ENCODE data around the gene ACACA. TPM values are rescaled to one million over a fixed set of nuclear protein-coding genes. Genes with fewer than 3 reads are reported as not detected.

The ACACA gene
- total RNA-seq, 6 experiments from 2014 or later, result 37.7 to 43.0 (median 40.7) TPM

- peaks cover 30% of the 10 kb centered on the region for H3K9me3 Mint-ChIP-seq
- H3K4me3 Mint-ChIP-seq, result no peak overlapping the region
- no peak overlapping the region for H3K27ac Mint-ChIP-seq
- H3K27me3 Mint-ChIP-seq (ENCODE audit: insufficient read depth), result no peaks in the 10 kb centered on the region; the same call in 1 of the 2 replicates
- TF ChIP-seq CTCF (IDR thresholded peaks at IDR 0.05), result no peak
- peaks cover 7% of the 10 kb centered on the region for H3K4me1 Mint-ChIP-seq (ENCODE audit: low read depth)
- no peak for DNase-seq
- peaks cover 57% of the 10 kb centered on the region for H3K36me3 Mint-ChIP-seq (ENCODE audit: low read depth)
Observed at GRCh38 chr17:37265446-37266173, 141.0 kb downstream of the ACACA start.

GRCh38 chr17:37261286-37261685 lies 145.3 kb downstream of the ACACA start:
- no peak for TF ChIP-seq CTCF (IDR thresholded peaks at IDR 0.05)
- peaks cover 17% of the 10 kb centered on the region for H3K9me3 Mint-ChIP-seq
- DNase-seq, result no peak
- peaks cover 38% of the 10 kb centered on the region for H3K36me3 Mint-ChIP-seq (ENCODE audit: low read depth)
- H3K27ac Mint-ChIP-seq, result no peak overlapping the region
- peaks cover 18% of the 10 kb centered on the region for H3K4me1 Mint-ChIP-seq (ENCODE audit: low read depth)
- peaks cover 1% of the 10 kb centered on the region; the same call in 1 of the 2 replicates for H3K27me3 Mint-ChIP-seq (ENCODE audit: insufficient read depth)
- no peak overlapping the region for H3K4me3 Mint-ChIP-seq

- Mint-ChIP-seq H3K4me1 (ENCODE audit: low read depth) (peaks cover 18% of the 10 kb centered on the region), H3K36me3 (ENCODE audit: low read depth) (peaks cover 16% of the 10 kb centered on the region), H3K27me3 (ENCODE audit: insufficient read depth) (peaks cover 1% of the 10 kb centered on the region; the same call in 1 of the 2 replicates), H3K27ac (peak overlapping the region; percentile 12; the same call in 1 of the 2 replicates), H3K9me3 (no peaks in the 10 kb centered on the region), H3K4me3 (no peak overlapping the region)
- DNase-seq, result peak; percentile 37
- no peak for TF ChIP-seq CTCF (IDR thresholded peaks at IDR 0.05)
Observed at GRCh38 chr17:37259030-37259735, 147.5 kb downstream of the ACACA start.

GRCh38 chr17:37256627-37257026 lies 150.0 kb downstream of the ACACA start:
- Mint-ChIP-seq H3K27me3 (ENCODE audit: insufficient read depth) (peaks cover 1% of the 10 kb centered on the region; the same call in 1 of the 2 replicates), H3K9me3 (no peaks in the 10 kb centered on the region), H3K4me3 (no peak overlapping the region), H3K36me3 (ENCODE audit: low read depth) (peaks cover 10% of the 10 kb centered on the region), H3K27ac (no peak overlapping the region), H3K4me1 (ENCODE audit: low read depth) (peaks cover 22% of the 10 kb centered on the region)
- no peak for DNase-seq
- TF ChIP-seq CTCF (IDR thresholded peaks at IDR 0.05), result no peak

- no peaks in the 10 kb centered on the region for H3K9me3 Mint-ChIP-seq
- peaks cover 19% of the 10 kb centered on the region for H3K4me1 Mint-ChIP-seq (ENCODE audit: low read depth)
- peaks cover 1% of the 10 kb centered on the region; the same call in 1 of the 2 replicates for H3K27me3 Mint-ChIP-seq (ENCODE audit: insufficient read depth)
- H3K36me3 Mint-ChIP-seq (ENCODE audit: low read depth), result peaks cover 13% of the 10 kb centered on the region
- no peak overlapping the region for H3K4me3 Mint-ChIP-seq
- no peak for DNase-seq
- no peak for TF ChIP-seq CTCF (IDR thresholded peaks at IDR 0.05)
- H3K27ac Mint-ChIP-seq, result no peak overlapping the region
Observed at GRCh38 chr17:37255432-37255831, 151.2 kb downstream of the ACACA start.

Measured in HFFc6 (cell line).